IPS-11a (cell line): ENCODE results near the gene DPAGT1.
A peak's percentile ranks its signal among the peaks of the same experiment; 100 is the strongest.
"Not testable (repeated sequence)": the region's sequence is repeated elsewhere in the genome, so short reads cannot be mapped to it uniquely, and the experiment has no call there.

Experiments used
- H3K4me3 ChIP-seq: one replicate; pipeline ENCODE4 v1.5.1; 2013; ENCODE audit warnings: low read depth, low read length, control low read depth

DPAGT1 gene

DNA sequence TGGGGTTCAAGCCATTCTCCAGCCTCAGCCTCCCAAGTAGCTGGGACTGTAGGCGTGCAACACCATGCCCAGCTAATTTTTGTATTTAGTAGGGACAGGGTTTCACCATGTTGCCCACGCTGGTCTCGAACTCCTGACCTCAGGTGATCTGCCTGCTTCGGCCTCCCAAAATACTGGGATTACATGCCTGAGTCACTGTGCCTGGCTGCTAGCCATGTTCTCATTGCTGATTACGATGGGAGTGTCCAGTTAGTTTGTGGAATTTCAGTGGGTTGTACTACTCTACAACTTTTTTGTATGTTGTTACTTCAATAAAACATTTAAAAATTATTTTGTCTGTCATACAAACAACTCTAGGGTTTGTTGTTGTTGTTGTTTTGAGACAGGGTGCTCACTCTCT, 38.9 kb downstream of the DPAGT1 start:
- H3K4me3 ChIP-seq = no peak overlapping the region

DNA sequence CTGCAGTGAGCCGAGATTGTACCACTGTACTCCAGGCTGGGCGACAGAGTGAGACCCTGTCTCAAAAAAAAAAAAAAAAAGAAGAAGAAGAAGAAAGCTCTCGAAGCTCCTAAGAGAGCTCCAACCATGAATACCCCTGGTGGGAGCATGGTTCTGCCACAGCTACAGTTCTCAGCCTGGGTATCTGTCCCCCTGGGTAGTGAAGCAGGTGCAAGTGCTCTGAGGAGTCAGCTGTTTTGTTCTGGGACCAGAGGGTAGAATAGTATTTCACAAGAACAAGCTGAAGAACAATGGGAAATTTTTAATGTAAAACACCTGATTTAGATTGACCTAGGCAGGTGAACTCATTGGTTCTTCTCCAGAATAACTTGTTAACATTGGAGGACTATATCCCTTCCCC, 40.4 kb downstream of the DPAGT1 start:
- no peak overlapping the region for H3K4me3 ChIP-seq

DNA sequence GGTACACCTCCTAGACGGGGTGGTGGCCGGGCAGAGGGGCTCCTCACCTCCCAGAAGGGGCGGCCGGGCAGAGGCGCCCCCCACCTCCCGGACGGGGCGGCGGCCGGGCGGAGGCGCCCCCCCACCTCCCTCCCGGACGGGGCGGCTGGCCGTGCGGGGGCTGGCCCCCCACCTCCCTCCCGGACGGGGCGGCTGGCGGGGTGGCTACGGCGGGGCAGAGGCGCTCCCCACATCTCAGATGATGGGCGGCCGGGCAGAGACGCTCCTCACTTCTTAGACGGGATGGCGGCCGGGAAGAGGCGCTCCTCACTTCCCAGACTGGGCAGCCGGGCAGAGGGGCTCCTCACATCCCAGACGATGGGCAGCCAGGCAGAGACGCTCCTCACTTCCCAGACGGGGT, 42.5 kb downstream of the DPAGT1 start:
- not testable (repeated sequence) for H3K4me3 ChIP-seq

DNA sequence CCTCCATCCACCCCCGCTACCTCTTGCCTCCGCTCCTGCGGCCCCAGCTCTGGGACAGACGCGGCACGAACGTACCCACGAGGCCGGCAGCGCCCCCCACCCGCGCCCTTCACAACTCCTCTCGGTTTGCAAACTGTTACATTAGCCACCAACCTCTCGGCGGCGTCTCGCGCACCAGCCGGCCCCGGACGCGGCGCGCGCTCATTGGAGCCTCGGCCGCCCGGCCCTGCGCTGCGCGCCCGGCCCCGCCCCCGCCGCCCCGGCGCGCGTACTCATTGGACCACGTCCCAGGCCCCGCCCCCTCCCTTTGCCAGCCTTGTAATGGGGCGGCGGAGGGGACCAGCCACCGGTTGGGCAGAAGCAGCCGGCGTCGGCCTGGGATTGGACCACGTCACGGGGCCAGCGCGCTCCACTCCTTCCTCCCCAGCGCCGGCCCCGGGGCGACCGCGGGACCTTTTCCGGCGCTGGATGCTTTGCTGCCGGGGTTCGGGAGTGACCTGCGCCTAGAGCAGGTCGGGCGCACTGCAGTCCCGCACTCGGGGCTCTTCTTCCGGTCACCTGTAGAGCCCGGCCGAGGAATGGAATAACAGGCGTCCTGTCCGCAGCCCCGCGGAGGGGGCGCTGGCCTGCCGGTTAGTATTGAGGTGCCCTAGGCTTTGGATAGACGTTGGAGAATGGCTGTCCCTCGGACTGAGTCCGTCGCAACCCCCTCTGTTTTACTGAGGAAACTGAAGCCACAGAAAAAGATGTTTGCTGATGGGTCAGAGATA, 44.5 kb downstream of the DPAGT1 start, which contains the start of gene HYOU1:
Gene HYOU1 (minus strand): TSS at position 206 of the 770 bp plus-strand sequence. CDS start 1,045 bp downstream, outside the sequence.
- H3K4me3 ChIP-seq = peak within 1 kb of the TSS; percentile 82

DNA sequence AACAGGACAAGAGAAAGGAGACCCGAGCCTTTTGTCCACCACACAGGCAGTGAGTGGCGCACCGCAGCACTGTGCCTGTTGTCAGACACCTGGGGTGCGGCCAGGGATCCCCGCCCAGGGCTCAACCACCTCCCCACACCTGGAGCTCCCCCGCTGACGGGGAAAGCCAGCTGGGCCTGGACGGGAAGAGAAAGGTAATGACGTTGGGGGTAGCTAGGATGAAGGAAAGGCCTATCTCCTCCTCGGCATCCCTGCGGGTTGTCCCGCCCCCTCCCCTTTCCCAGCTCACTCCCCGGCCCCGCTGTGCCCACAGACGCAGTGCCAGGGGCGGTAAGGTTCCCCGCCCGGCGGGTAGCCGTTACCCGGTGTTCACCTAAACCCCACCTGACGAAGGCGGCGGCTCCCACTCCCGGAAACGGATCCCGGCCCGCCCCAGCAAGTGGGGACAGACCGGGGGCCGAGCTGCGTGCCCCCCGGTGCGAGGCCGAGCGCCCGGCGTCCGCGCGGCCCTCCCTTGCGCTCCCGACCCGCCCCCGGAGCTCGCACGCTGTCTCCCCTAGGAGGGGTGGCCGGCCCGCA, 45.1 kb downstream of the DPAGT1 start:
- peak overlapping the region; percentile 77 for H3K4me3 ChIP-seq

DNA sequence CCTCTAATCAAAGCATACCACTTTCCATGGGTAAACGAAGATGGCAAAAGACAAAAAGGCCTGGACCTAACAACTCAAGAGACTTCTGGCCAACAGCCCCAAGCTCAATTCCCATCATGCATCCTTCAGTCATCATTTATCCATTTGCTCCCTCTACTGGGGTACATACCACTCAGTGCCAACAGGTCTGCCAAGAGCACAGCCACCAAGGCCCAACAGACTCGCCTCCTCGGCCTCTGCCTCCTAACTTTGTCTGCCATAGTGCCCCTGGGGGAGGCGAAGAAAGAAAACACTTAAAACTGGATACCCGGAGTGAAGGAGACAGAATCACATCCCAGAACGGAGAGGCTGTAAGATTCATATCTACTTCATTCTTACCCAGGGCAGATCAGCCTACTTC, 45.8 kb downstream of the DPAGT1 start:
- H3K4me3 ChIP-seq = peak overlapping the region; percentile 77

DNA sequence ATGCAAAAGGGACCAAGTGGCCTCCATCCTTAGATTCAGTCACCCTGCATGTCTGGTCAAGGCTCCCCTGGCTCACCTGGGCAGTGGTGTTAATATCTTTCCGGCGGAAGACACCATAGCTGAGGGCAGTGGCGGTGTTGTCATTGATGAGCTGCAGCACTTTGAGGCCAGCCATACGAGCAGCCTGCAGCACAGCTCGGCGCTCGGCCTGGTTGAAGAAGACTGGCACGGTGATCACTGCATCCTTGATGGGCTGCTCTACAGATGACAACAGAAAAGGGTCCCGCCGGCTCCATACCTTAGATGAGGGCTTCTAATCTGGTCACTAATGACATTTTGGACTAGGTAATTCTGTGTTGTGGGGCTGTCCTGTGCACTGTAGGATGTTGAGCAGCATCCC, 47.2 kb downstream of the DPAGT1 start:
- no peak overlapping the region for H3K4me3 ChIP-seq

DNA sequence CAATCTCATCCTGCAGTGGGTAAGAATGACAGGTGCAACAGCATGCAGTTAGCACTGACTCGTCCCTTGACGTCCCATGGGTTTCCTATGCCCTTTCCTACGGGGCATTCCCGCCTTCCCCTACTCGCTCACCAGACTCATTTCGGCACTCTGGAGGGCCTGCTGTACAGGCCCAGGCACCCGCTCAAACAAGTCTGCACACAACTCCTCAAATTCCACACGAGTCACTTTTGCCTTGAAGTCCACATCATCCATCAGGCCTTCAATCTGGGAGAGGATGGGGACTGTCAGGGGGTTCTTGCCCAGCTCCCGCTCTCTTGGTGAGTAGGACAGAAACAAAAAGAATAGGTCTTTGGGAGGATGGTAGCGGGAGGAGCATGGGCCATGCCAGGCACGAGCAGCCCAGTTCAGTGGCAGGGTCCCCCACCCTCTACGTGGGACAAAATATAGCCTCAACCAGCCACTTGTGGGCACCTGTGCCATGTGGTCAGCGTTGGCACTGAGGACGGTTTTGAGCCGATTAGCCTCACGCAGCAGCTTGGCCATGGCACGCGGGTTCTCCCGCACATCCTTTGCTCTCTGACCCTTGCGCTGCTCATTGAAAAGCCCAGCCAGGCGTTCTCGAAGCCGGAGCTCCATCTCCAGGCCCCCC, 49.4 kb downstream of the DPAGT1 start:
- no peak overlapping the region for H3K4me3 ChIP-seq

DNA sequence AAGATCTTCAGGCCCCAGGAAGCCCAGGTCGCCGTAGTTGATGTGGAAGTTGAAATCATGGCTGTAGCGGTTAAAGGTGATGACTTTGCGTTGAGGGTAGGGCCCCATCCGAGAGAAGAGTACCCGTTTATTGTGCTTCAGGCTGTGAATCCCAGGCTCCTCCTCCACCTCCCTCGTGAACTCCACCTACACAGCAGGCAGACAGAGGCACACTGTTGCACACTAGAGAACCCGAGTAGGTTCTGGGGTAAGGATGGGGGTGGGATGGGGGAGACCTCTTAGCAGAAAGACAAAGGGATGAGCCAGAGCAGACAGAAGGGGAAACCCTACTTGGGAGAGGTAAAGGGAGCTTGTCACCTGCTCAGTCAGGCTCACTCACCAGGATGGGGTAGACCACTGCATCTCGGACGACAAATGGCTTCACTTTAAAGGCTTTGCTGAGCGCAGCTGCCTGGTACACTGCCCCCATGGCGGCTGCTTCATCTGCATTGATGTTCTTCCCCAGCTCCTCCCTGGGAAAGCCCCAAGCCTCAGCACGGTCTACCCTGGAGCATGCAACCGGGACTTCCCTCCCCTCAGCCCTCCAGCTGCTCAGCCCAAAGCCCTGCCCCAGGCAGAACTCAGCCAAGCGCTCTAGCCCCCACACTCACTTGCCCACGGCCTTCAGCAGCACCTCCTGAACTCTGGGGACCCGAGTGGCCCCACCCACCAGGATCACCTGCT, 50.1 kb downstream of the DPAGT1 start:
- H3K4me3 ChIP-seq = no peak overlapping the region

DNA sequence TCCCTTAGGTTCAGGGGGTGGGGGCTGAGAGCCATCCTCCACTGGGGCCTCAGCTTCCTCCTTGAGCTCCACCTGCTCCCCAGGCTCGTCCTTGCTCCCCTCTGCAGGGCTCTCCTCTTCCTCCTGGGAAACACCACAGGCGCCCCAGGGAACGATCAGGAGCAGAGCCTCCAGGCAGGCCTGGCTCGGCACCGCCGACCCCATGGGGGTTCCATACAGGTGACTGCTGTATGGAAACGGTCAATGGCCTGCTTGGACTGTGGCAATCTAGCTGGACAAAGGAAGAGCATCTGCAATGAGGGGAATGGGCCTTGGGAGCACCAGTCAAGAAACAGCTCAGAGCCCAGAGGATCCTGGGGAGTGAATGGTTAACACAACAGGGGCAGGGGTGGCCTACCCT, 52.6 kb downstream of the DPAGT1 start:
- H3K4me3 ChIP-seq = no peak overlapping the region

DNA sequence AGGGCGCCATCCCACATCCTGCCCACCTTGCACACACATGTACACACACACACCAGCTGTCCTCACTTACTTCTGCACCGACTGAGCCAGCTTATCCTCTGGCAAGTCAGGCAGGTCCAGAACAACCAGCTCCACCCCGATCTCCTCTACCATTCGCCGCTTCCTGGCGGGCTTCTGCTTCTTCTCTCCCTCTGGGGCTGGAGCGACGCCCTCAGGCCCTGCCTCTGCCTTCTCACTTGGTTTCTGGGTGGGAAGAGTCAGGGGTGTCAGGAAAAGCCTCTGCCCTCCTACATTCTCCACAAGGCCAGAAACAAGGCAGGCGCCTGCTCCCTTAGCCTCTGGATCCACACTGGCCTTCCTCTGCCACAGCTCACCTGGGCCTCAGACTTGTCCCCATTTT, 53.0 kb downstream of the DPAGT1 start:
- no peak overlapping the region for H3K4me3 ChIP-seq

DNA sequence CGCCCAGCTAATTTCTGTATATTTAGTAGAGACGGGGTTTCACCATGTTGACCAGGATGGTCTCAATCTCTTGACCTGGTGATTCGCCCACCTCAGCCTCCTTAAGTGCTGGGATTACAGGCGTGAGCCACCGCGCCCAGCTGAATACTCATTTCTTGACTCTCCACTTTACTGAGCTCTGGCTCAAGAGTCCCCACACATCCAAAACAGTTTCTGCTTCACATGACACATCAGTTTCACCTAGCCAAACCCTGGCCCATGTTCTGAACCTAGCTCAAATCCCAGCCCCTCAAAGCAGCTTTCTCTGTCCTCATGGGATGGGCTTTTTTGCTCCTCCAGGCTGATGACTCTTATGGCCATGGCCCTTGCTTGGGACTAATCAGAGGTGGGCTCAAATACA, 54.4 kb downstream of the DPAGT1 start:
- no peak overlapping the region for H3K4me3 ChIP-seq
